ENCODE data around the gene MTM1. TPM values are rescaled to one million over a fixed set of nuclear protein-coding genes. Genes with fewer than 3 reads are reported as not detected.

MTM1 gene
- total and polyA plus RNA-seq, 12 donors: 2.4 to 14.0 (median 10.2) TPM

GRCh38 chrX:150526692-150527091 is 41.7 kb upstream of the MTM1 start:
- WGBS, 2 donors: 80 to 95% methylated on average over 7 of the region's 7 CpGs

GRCh38 chrX:150527108-150527507 is 41.3 kb upstream of the MTM1 start:
- TF ChIP-seq CTCF (IDR thresholded peaks at IDR 0.05): no peak
- DNase-seq (no peak), ATAC-seq (no peak)
- Histone ChIP-seq H3K9me3 (no peaks in the 10 kb centered on the region), H3K27ac (no peak overlapping the region), H3K36me3 (no peaks in the 10 kb centered on the region), H3K4me1 (peaks cover 0 to 9% (median 0%) of the 10 kb centered on the region in 9 donors), H3K27me3 (peaks cover 0 to 4% (median 0%) of the 10 kb centered on the region in 7 donors), H3K4me3 (no peak overlapping the region)
- intact Hi-C loops (cut with DNase I): no loop called here
- 77 to 85% methylated on average over 3 of the region's 3 CpGs for WGBS, 2 donors

More at GRCh38 chrX:150526692-150527091, 41.7 kb upstream of the MTM1 start:
- Histone ChIP-seq H3K27ac (no peak overlapping the region), H3K9me3 (no peaks in the 10 kb centered on the region), H3K4me1 (peaks cover 0 to 9% (median 0%) of the 10 kb centered on the region in 9 donors), H3K36me3 (no peaks in the 10 kb centered on the region), H3K4me3 (no peak overlapping the region), H3K27me3 (peaks cover 0 to 4% (median 0%) of the 10 kb centered on the region in 7 donors)
- no peak for DNase-seq
- intact Hi-C loops (cut with DNase I): no loop called here
- ATAC-seq: no peak
- no peak for TF ChIP-seq CTCF (IDR thresholded peaks at IDR 0.05)

GRCh38 chrX:150529587-150529986 is 38.8 kb upstream of the MTM1 start:
- H3K9me3 ChIP-seq: no peaks in the 10 kb centered on the region
- TF ChIP-seq CTCF (IDR thresholded peaks at IDR 0.05): no peak
- intact Hi-C loops (cut with DNase I): no loop called here
- ATAC-seq (no peak), DNase-seq (no peak)
- H3K4me1 ChIP-seq: peaks cover 0 to 9% (median 0%) of the 10 kb centered on the region in 9 donors
- peaks cover 0 to 4% (median 0%) of the 10 kb centered on the region in 7 donors for H3K27me3 ChIP-seq
- 98% methylated on average over 3 of the region's 3 CpGs for WGBS, 2 donors
- no peak overlapping the region for H3K4me3 ChIP-seq
- no peak overlapping the region for H3K27ac ChIP-seq
- no peaks in the 10 kb centered on the region for H3K36me3 ChIP-seq

GRCh38 chrX:150530821-150531220 is 37.6 kb upstream of the MTM1 start:
- intact Hi-C loops (cut with DNase I): no loop called here
- DNase-seq (no peak), ATAC-seq (no peak)
- no peak for TF ChIP-seq CTCF (IDR thresholded peaks at IDR 0.05)
- 77 to 81% methylated on average over 7 of the region's 7 CpGs for WGBS, 2 donors
- H3K4me3 ChIP-seq: no peak overlapping the region
- H3K36me3 ChIP-seq: no peaks in the 10 kb centered on the region
- no peak overlapping the region for H3K27ac ChIP-seq
- peaks cover 0 to 9% (median 0%) of the 10 kb centered on the region in 9 donors for H3K4me1 ChIP-seq
- H3K27me3 ChIP-seq: peaks cover 0 to 4% (median 0%) of the 10 kb centered on the region in 7 donors
- H3K9me3 ChIP-seq: peaks cover 0 to 11% (median 0%) of the 10 kb centered on the region in 11 donors
